Gastroesophageal sphincter (tissue), 3 donors: ENCODE measurements around the gene MMRN2.

Source experiments
- CTCF ChIP-seq, 4 experiments: fragments of 200-600 bp in 2 of 4; fragments of 450-650 bp in 2 of 4; sonication (generic) in 1 of 4; IDR thresholded peaks; one replicate each; pipeline ENCODE4 v1.5.1; 2017 to 2019; ENCODE audit warnings: antibody characterized with exemption in 4 of 4, mild to moderate bottlenecking in 2 of 4, moderate library complexity in 2 of 4
- POLR2A ChIP-seq, 2 donors: fragments of 450-650 bp; IDR thresholded peaks; one replicate each; pipeline ENCODE4 v1.6.1; 2017; ENCODE audit warnings: antibody characterized with exemption in 2 of 2, mild to moderate bottlenecking in 2 of 2, moderate library complexity in 1 of 2
- POLR2AphosphoS5 ChIP-seq: sonication (generic); formaldehyde crosslinking; IDR thresholded peaks from one replicate; pipeline ENCODE4 v1.6.1; 2017; ENCODE audit warnings: antibody characterized with exemption

- TF ChIP-seq CTCF (IDR thresholded peaks at IDR 0.05) (no peak), POLR2A (IDR thresholded peaks at IDR 0.05) (no peak), POLR2AphosphoS5 (no peak)
These were observed 58.3 kb downstream of the MMRN2 start for GRCh38 chr10:86899132-86899531.
